GM13976 (cell line): ENCODE data around the gene SLFNL1.

Experiments
- DNase-seq: peaks from one replicate; pipeline ENCODE4 v3.0.0; 2012; ENCODE audit warnings: low spot score
- in situ Hi-C: fragments of 300-500 bp; cut with MboI; formaldehyde crosslinking; loops from one replicate; pipeline ENCODE4 v1.12.0; 2022; ENCODE audit warnings: low sequenced_read_pairs, mixed read lengths, inconsistent platforms; ENCODE audit not compliant: unreplicated experiment
- TF ChIP-seq, protein P1 (sequence below): IDR thresholded peaks from 2 replicates; pipeline ENCODE4 v1.5.1; 2012; ENCODE audit warnings: borderline replicate concordance, mild to moderate bottlenecking; ENCODE audit not compliant: insufficient read depth; ENCODE audit errors: extremely low read depth, missing control alignments, control extremely low read depth

Gene SLFNL1

DNA sequence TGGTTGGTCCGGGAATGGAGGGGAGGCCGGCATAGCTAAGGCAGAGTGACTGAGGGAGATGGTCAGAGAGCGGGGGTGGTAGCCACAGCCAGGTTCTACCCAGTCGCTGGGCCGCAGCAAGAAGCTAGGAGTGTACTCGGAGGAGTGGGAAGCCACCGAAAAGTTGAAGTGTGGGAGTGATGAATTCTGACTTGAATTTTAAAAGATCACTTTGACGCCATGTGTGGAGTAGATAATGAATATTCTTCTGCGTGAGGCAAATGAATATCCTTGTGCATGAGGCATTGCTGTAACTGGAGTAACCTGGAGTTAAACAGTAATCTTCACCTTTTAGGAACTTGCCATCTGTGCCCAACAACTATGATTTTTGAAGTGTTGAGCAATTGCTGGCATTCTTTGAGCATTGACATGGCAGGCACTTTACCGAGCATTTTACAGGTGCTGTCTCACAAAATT is 35.2 kb downstream of the SLFNL1 start:
- DNase-seq = no peak
- in situ Hi-C loops = no loop called here
- TF ChIP-seq, protein P1, sequence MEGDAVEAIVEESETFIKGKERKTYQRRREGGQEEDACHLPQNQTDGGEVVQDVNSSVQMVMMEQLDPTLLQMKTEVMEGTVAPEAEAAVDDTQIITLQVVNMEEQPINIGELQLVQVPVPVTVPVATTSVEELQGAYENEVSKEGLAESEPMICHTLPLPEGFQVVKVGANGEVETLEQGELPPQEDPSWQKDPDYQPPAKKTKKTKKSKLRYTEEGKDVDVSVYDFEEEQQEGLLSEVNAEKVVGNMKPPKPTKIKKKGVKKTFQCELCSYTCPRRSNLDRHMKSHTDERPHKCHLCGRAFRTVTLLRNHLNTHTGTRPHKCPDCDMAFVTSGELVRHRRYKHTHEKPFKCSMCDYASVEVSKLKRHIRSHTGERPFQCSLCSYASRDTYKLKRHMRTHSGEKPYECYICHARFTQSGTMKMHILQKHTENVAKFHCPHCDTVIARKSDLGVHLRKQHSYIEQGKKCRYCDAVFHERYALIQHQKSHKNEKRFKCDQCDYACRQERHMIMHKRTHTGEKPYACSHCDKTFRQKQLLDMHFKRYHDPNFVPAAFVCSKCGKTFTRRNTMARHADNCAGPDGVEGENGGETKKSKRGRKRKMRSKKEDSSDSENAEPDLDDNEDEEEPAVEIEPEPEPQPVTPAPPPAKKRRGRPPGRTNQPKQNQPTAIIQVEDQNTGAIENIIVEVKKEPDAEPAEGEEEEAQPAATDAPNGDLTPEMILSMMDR = no peak

DNA sequence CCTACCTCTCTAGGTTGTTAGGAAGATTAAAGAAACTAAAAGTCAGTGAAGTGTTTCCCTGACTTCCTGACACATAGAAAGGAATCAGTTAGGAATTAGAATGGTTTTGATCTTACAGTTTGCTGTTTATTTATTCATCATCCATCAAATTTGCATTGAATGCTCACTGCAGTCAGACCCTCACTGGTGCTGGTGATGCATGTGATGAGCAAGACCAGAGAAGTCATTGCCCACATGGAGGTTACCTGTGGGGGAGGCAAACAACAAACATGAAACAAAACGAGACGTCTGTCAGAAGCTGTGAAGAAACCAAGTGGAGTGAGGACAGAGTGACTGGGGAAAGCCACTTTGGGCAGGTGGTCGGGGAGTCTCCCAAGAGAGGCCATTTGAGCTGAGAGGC is 35.6 kb downstream of the SLFNL1 start:
- TF ChIP-seq, protein P1 = no peak
- DNase-seq = no peak
- in situ Hi-C loops = no loop called here

DNA sequence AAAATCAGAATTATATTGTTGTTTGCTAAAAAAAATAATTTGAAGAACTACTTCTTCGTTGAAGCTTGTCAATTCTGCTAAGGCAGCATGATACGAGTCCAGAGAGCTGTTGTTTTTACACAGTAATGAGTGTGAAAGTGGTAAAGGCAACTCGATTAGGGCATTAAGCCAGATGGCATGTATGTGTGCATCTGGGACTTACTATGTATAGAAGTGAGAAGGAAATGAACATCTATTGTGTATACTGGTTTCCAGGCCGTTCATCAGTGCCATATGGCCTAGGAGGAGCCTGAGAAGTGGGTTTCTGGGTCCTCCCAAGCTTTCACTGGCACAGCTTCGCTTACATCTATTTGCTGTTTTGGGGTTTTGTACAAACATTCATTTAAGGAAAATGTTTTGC is 36.4 kb downstream of the SLFNL1 start:
- TF ChIP-seq, protein P1 = no peak
- no peak for DNase-seq
- in situ Hi-C loops = no loop called here

DNA sequence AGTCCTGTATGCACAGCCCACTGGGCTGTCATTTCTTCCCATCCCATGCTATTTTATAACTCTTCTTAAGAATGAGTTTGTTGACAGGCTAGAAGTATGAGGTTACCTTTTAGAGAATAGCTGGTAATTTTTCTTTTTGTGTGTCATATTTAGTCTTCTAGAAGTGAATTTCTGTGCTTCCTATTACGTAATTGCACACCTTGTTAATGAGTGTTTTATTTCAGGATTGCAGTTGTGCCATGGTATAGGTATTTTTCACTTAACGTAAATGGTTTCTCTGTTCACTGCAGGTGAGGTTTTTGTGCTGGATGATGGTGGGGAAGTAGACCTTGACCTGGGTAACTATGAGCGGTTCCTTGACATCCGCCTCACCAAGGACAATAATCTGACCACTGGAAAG is 37.0 kb downstream of the SLFNL1 start:
- in situ Hi-C loops = no loop called here
- TF ChIP-seq, protein P1 = no peak
- no peak for DNase-seq

DNA sequence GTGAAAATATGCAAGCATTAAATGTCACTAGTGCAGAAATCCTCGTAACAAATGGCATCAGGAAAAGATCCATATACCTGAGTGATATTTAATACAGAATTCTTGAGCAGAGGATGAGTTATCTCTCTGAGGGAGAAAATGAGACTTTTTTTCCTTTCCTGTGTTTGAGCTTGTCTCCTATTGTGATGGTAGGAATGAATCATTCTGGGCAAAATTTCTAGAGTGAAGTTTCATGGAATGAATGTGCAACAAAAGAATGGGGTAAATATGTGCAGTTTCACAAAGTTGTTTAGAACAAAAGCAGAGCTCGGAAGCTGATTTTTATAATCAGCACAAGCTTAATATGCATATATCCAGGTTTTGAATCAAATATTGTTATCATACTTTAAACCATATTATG is 37.5 kb downstream of the SLFNL1 start:
- in situ Hi-C loops = no loop called here
- no peak for DNase-seq
- TF ChIP-seq, protein P1 = no peak

DNA sequence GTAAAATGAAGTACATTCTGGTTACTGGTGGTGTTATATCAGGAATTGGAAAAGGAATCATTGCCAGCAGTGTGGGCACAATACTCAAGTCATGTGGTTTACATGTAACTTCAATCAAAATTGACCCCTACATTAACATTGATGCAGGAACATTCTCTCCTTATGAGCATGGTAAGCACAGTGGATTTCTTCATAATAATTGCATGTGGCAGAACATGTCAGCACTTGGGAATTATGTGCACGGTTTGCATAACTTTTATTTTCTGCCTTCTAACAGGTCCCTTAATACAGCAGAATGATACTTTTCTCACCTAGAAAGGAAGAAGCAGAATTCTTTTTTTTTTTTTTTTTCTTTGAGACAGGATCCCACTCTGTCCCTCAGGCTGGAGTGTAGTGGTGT is 38.2 kb downstream of the SLFNL1 start:
- TF ChIP-seq, protein P1 = no peak
- DNase-seq = no peak
- in situ Hi-C loops = no loop called here

DNA sequence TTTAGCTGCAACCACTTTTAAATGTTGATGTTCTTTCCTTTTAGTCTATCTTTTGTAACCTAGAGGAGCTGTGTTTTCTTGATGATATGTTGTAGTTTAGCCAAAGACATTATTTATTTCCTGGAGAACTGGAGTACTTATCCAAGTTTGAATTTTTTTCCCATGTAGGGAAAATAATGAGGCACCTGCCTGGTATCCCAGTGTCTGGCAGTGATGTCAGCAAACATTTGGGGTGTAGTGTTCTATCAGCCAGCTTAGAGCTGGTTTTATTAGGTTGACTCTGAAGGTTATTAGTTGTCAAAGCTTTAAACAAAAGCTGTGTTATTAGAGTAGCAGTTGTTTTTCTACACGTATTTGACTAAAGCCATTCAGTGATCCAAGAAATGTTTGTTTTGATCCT is 38.8 kb downstream of the SLFNL1 start:
- DNase-seq = no peak
- TF ChIP-seq, protein P1 = no peak
- in situ Hi-C loops = no loop called here
